Prostate gland (tissue), 2 donors: ENCODE results near the gene CTPS2. TPM values are rescaled to one million over a fixed set of nuclear protein-coding genes. Genes with fewer than 3 reads are reported as not detected.
A peak's percentile ranks its signal among the peaks of the same experiment; 100 is the strongest.

Experiments used
- DNase-seq: peaks from one replicate; pipeline ENCODE4 v3.0.0-alpha.2; 2019; ENCODE audit warnings: low spot score
- H3K27ac ChIP-seq, 2 donors: fragments of 200-600 bp; sonication (generic); 2 replicates each; pipeline ENCODE4 v1.5.1; 2017 to 2019
- H3K27me3 ChIP-seq: fragments of 200-600 bp; sonication (generic); replicated peaks from 2 replicates; pipeline ENCODE4 v1.5.1; 2019; ENCODE audit not compliant: insufficient read depth
- H3K36me3 ChIP-seq, 2 donors: fragments of 200-600 bp; sonication (generic); 1 replicate in 1 of 2; 2 replicates in 1 of 2; pipeline versions ENCODE4 v1.5.1 to v1.8.1; 2017 to 2019
- H3K4me1 ChIP-seq: fragments of 200-600 bp; sonication (generic); replicated peaks from 2 replicates; pipeline ENCODE4 v1.5.1; 2019
- H3K4me3 ChIP-seq, 2 donors: fragments of 200-600 bp; sonication (generic); 2 replicates each; pipeline ENCODE4 v1.5.1; 2017 to 2019
- H3K9me3 ChIP-seq: fragments of 200-600 bp; sonication (generic); 2 replicates; pipeline ENCODE4 v1.5.1; 2017
- CTCF ChIP-seq, 4 experiments: fragments of 200-600 bp in 2 of 4; fragments of 450-650 bp in 2 of 4; sonication (generic) in 2 of 4; IDR thresholded peaks; 1 replicate in 3 of 4; 2 replicates in 1 of 4; pipeline ENCODE4 v1.5.1; 2016 to 2019; ENCODE audit warnings: antibody characterized with exemption in 4 of 4, mild to moderate bottlenecking in 2 of 4, moderate library complexity in 2 of 4
- POLR2A ChIP-seq: fragments of 450-650 bp; IDR thresholded peaks from one replicate; pipeline ENCODE4 v1.6.1; 2016; ENCODE audit warnings: antibody characterized with exemption, mild to moderate bottlenecking
- POLR2AphosphoS5 ChIP-seq: sonication (generic); formaldehyde crosslinking; IDR thresholded peaks from one replicate; pipeline ENCODE4 v1.6.1; 2017; ENCODE audit warnings: antibody characterized with exemption
- WGBS: methylation state at CpG from one replicate; pipeline ENCODE4 v1.1.5; 2018; 5-methylcytosine and 5-hydroxymethylcytosine counted together
- intact Hi-C: fragments of 100-400 bp; cut with DNase I; formaldehyde crosslinking; loops from one replicate; pipeline ENCODE4 v1.14.2; 2022
- total RNA-seq, 2 donors: library from RNA; depleted of rRNA; stranded (reverse); fragments of >200 nt; gene quantifications; one replicate each; pipeline ENCODE4 v1.1.0, GENCODE V29; 2016

The CTPS2 gene
- total RNA-seq, 2 donors from 2014 or later = 14.3 to 20.4 TPM

- intact Hi-C loops = no loop called here
- DNase-seq = no peak
- H3K4me3 ChIP-seq = no peak overlapping the region
- WGBS = 91% methylated on average over 8 of the region's 8 CpGs
- no peak for TF ChIP-seq POLR2AphosphoS5
- no peak for TF ChIP-seq POLR2A
- TF ChIP-seq CTCF (IDR thresholded peaks at IDR 0.05) = no peak
- H3K27ac ChIP-seq = no peak overlapping the region
- H3K9me3 ChIP-seq = no peaks in the 10 kb centered on the region
- H3K27me3 ChIP-seq = no peaks in the 10 kb centered on the region
- no peaks in the 10 kb centered on the region for H3K36me3 ChIP-seq
- H3K4me1 ChIP-seq = no peaks in the 10 kb centered on the region
These were observed 2.0 kb upstream of the CTPS2 start for GRCh38 chrX:16714504-16714903.

GRCh38 chrX:16711893-16712547 is 449 bp downstream of the CTPS2 start:
- intact Hi-C loops = no loop called here
- Histone ChIP-seq H3K36me3 (no peaks in the 10 kb centered on the region), H3K4me3 (peak overlapping the region; percentile 52), H3K4me1 (no peaks in the 10 kb centered on the region), H3K27ac (peak overlapping the region; percentile 83 to 86), H3K9me3 (no peaks in the 10 kb centered on the region), H3K27me3 (no peaks in the 10 kb centered on the region)
- TF ChIP-seq POLR2AphosphoS5 (no peak), POLR2A (no peak), CTCF (IDR thresholded peaks at IDR 0.05) (no peak)
- under 1% methylated on average over 16 of the region's 67 CpGs for WGBS
- no peak for DNase-seq

GRCh38 chrX:16711219-16711811 is 1.2 kb downstream of the CTPS2 start:
- Histone ChIP-seq H3K4me3 (peak overlapping the region; percentile 52), H3K36me3 (no peaks in the 10 kb centered on the region), H3K27me3 (no peaks in the 10 kb centered on the region), H3K9me3 (no peaks in the 10 kb centered on the region), H3K4me1 (no peaks in the 10 kb centered on the region), H3K27ac (peak overlapping the region; percentile 83 to 86)
- TF ChIP-seq POLR2AphosphoS5 (no peak), CTCF (IDR thresholded peaks at IDR 0.05) (no peak), POLR2A (no peak)
- WGBS = 20% methylated on average over 8 of the region's 9 CpGs
- intact Hi-C loops = no loop called here
- DNase-seq = no peak

GRCh38 chrX:16708016-16708415 is 4.5 kb downstream of the CTPS2 start:
- Histone ChIP-seq H3K27me3 (no peaks in the 10 kb centered on the region), H3K4me3 (no peak overlapping the region), H3K4me1 (no peaks in the 10 kb centered on the region), H3K9me3 (no peaks in the 10 kb centered on the region), H3K36me3 (no peaks in the 10 kb centered on the region), H3K27ac (no peak overlapping the region)
- no peak for DNase-seq
- 85% methylated on average over 3 of the region's 3 CpGs for WGBS
- TF ChIP-seq CTCF (IDR thresholded peaks at IDR 0.05) = no peak
- no peak for TF ChIP-seq POLR2AphosphoS5
- TF ChIP-seq POLR2A = no peak
- intact Hi-C loops = no loop called here

GRCh38 chrX:16705370-16705769 is 7.1 kb downstream of the CTPS2 start:
- TF ChIP-seq POLR2AphosphoS5 (no peak), CTCF (IDR thresholded peaks at IDR 0.05) (no peak), POLR2A (no peak)
- Histone ChIP-seq H3K4me1 (no peaks in the 10 kb centered on the region), H3K27me3 (no peaks in the 10 kb centered on the region), H3K36me3 (no peaks in the 10 kb centered on the region), H3K27ac (no peak overlapping the region), H3K9me3 (no peaks in the 10 kb centered on the region), H3K4me3 (no peak overlapping the region)
- DNase-seq = no peak
- WGBS = 100% methylated on average over 3 of the region's 3 CpGs
- intact Hi-C loops = no loop called here
